Lower leg skin (tissue), 3 donors: ENCODE results near the gene HABP2.

Experiments used
- POLR2A ChIP-seq, 2 donors: fragments of 450-650 bp; IDR thresholded peaks; one replicate each; pipeline ENCODE4 v1.6.1; 2016 to 2017; ENCODE audit warnings: antibody characterized with exemption in 2 of 2, mild to moderate bottlenecking in 1 of 2, moderate library complexity in 1 of 2
- TF ChIP-seq, protein P1 (sequence below), 3 donors: fragments of 450-650 bp; IDR thresholded peaks; one replicate each; pipeline ENCODE4 v1.5.1; 2016; ENCODE audit warnings: antibody characterized with exemption in 3 of 3, mild to moderate bottlenecking in 3 of 3, moderate library complexity in 2 of 3

DNA sequence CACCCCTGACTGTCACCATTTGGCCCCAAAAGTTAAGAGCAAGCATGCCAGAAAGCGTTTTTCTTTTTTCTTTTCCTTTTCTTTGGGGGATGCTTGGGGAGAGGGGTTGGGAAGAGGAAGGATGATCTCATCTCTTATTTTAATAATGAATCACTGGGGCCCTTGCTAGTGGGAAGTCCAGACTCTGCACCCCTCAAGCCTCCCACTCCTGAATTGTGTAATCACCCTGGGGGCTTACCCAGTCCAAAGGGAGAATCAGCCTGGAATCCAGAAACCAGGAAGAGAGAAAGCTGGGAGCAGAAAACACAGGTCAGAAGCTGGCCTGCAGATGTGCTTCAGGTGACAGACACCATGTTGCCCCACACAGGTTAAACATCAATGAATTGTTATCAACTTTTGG lies 14.7 kb upstream of the HABP2 start:
- TF ChIP-seq POLR2A (IDR thresholded peaks at IDR 0.05): no peak
- TF ChIP-seq, protein P1, sequence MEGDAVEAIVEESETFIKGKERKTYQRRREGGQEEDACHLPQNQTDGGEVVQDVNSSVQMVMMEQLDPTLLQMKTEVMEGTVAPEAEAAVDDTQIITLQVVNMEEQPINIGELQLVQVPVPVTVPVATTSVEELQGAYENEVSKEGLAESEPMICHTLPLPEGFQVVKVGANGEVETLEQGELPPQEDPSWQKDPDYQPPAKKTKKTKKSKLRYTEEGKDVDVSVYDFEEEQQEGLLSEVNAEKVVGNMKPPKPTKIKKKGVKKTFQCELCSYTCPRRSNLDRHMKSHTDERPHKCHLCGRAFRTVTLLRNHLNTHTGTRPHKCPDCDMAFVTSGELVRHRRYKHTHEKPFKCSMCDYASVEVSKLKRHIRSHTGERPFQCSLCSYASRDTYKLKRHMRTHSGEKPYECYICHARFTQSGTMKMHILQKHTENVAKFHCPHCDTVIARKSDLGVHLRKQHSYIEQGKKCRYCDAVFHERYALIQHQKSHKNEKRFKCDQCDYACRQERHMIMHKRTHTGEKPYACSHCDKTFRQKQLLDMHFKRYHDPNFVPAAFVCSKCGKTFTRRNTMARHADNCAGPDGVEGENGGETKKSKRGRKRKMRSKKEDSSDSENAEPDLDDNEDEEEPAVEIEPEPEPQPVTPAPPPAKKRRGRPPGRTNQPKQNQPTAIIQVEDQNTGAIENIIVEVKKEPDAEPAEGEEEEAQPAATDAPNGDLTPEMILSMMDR (IDR thresholded peaks at IDR 0.05): no peak
